ENCODE results near the gene PHLDB2. TPM values are rescaled to one million over a fixed set of nuclear protein-coding genes. Genes with fewer than 3 reads are reported as not detected.

The PHLDB2 gene
- total and polyA plus RNA-seq, 10 of the 15 experiments (the other 5 are each of a cell fraction or from before 2014, with no cell fraction given) = 0.03 to 0.67 (median 0.40) TPM

DNA sequence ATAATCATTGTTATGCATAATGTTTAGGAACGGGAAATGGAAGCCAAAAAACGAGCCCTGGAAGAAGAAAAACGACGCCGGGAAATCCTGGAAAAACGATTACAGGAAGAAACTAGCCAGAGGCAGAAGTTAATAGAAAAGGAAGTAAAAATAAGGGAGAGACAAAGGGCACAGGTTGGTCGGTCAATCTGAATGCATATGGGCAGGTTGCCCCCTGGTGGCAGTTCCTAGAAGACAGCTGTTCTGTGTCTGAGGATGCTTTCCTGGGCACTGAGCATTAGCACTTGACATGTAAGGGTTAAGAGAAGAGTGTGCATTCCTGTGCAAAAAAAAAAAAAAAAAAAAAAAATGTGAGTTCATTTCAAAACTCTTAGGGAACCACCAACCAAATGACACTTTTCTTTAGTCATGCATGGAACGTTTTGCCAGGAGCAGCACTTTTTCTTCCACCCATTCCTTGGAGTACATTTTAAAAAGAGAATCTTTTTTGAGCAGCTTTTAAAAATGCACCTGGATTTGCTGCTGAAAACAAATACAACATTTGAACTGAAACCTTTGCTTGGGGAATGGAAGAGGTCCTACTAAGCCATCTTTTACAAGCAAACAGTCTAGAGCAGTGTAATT is 108.7 kb downstream of the PHLDB2 start:
- Histone ChIP-seq H3K4me1 (ENCODE audit: control insufficient read depth, insufficient read depth, low read length) (no peaks in the 10 kb centered on the region), H2AFZ (ENCODE audit: control insufficient read depth, low read depth, low read length) (no peak overlapping the region)
- TF ChIP-seq RAD21 (IDR thresholded peaks at IDR 0.05; ENCODE audit: insufficient read depth, low read depth, low read length) (peak; percentile 90), CTCF (IDR thresholded peaks at IDR 0.05 in 2 of 3, conservative IDR thresholded peaks at IDR 0.05 in 1 of 3; ENCODE audit: control insufficient read depth in 2 of 3, extremely low read depth in 1 of 3, insufficient read depth in 1 of 3, low read depth in 3 of 3, low read length in 3 of 3) (peak; percentile 78 to 87 (median 85)), IKZF1 (conservative IDR thresholded peaks at IDR 0.05) (no peak), WRNIP1 (IDR thresholded peaks at IDR 0.05; ENCODE audit: borderline replicate concordance, low read depth, low read length) (no peak), MEF2A (IDR thresholded peaks at IDR 0.05; ENCODE audit: insufficient read depth, low read depth, low read length) (no peak), BCL3 (IDR thresholded peaks at IDR 0.05; ENCODE audit: borderline replicate concordance, insufficient read depth, low read depth, low read length, poor library complexity, severe bottlenecking) (no peak), SMAD1 (IDR thresholded peaks at IDR 0.05; ENCODE audit: low read depth, partially characterized antibody) (no peak), RUNX3 (IDR thresholded peaks at IDR 0.05; ENCODE audit: low read length) (no peak), YY1 (IDR thresholded peaks at IDR 0.05; ENCODE audit: low read depth, low read length) (peak; percentile 60; the same call in 1 of the 2 replicates), YBX1 (IDR thresholded peaks at IDR 0.05) (no peak), NR2C1 (IDR thresholded peaks at IDR 0.05) (no peak), PML (IDR thresholded peaks at IDR 0.05; ENCODE audit: low read length) (no peak), MYC (IDR thresholded peaks at IDR 0.05; ENCODE audit: insufficient read depth, insufficient read length, insufficient replicate concordance, low read length, severe bottlenecking) (no peak), SMC3 (IDR thresholded peaks at IDR 0.05; ENCODE audit: borderline replicate concordance, low read length) (peak; percentile 95), CEBPB (IDR thresholded peaks at IDR 0.05; ENCODE audit: borderline replicate concordance in 1 of 2, low read depth in 2 of 2, low read length in 2 of 2) (no peak)
- TF ChIP-seq, protein P1, sequence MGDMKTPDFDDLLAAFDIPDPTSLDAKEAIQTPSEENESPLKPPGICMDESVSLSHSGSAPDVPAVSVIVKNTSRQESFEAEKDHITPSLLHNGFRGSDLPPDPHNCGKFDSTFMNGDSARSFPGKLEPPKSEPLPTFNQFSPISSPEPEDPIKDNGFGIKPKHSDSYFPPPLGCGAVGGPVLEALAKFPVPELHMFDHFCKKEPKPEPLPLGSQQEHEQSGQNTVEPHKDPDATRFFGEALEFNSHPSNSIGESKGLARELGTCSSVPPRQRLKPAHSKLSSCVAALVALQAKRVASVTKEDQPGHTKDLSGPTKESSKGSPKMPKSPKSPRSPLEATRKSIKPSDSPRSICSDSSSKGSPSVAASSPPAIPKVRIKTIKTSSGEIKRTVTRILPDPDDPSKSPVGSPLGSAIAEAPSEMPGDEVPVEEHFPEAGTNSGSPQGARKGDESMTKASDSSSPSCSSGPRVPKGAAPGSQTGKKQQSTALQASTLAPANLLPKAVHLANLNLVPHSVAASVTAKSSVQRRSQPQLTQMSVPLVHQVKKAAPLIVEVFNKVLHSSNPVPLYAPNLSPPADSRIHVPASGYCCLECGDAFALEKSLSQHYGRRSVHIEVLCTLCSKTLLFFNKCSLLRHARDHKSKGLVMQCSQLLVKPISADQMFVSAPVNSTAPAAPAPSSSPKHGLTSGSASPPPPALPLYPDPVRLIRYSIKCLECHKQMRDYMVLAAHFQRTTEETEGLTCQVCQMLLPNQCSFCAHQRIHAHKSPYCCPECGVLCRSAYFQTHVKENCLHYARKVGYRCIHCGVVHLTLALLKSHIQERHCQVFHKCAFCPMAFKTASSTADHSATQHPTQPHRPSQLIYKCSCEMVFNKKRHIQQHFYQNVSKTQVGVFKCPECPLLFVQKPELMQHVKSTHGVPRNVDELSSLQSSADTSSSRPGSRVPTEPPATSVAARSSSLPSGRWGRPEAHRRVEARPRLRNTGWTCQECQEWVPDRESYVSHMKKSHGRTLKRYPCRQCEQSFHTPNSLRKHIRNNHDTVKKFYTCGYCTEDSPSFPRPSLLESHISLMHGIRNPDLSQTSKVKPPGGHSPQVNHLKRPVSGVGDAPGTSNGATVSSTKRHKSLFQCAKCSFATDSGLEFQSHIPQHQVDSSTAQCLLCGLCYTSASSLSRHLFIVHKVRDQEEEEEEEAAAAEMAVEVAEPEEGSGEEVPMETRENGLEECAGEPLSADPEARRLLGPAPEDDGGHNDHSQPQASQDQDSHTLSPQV (IDR thresholded peaks at IDR 0.05) = no peak

More for the DNA sequence above, 108.7 kb downstream of the PHLDB2 start:
- no peak overlapping the region for H3K4me3 ChIP-seq
- H3K9ac ChIP-seq (ENCODE audit: control insufficient read depth, insufficient read depth, low read length) = no peak overlapping the region
- H3K79me2 ChIP-seq (ENCODE audit: control insufficient read depth, insufficient read depth, low read length) = no peaks in the 10 kb centered on the region
- ChIA-PET RAD21 (ENCODE audit: unreplicated experiment) (interaction anchor here (0.9 to 10.6 kb wide), 25 partner anchors 9 to 389 kb away, joined by 3 to 177 read pairs (median 5); partner anchors contain the start of genes ABHD10 and PHLDB2), POLR2A (interaction anchor here (0.6 to 1.4 kb wide), 3 partner anchors 10 to 249 kb away, joined by 3 to 4 read pairs (median 3); no protein-coding TSS in a partner anchor), SMC1A (ENCODE audit: uncharacterized antibody, unreplicated experiment) (interaction anchor here (0.6 to 23.3 kb wide), 43 partner anchors 11 to 390 kb away, joined by 3 to 424 read pairs (median 4); partner anchors contain the start of genes ABHD10, PHLDB2 and TMPRSS7), CTCF (interaction anchor here (0.6 to 9.8 kb wide), 50 partner anchors 9 to 913 kb away, joined by 3 to 380 read pairs (median 6); partner anchors contain the start of gene ABHD10)
- no peak overlapping the region for H3K4me2 ChIP-seq (ENCODE audit: control insufficient read depth, insufficient read depth)
- BruUV-seq (replicated peaks) = no TSS peak
- no peaks in the 10 kb centered on the region for H3K9me3 ChIP-seq (replicated peaks; ENCODE audit: control insufficient read depth, insufficient read depth, low read length)
- intact Hi-C loops (cut with micrococcal nuclease; ENCODE audit: unreplicated experiment) = loop anchor here (1.0 to 2.0 kb wide), 6 partner anchors 72 to 391 kb away; no protein-coding TSS in a partner anchor
- no peak for DNase-seq (ENCODE audit: low read depth, low spot score)
- H3K27ac ChIP-seq (ENCODE audit: control insufficient read depth, insufficient read depth) = no peak overlapping the region
- H4K20me1 ChIP-seq (ENCODE audit: control insufficient read depth, insufficient read depth) = no peaks in the 10 kb centered on the region
- no peaks in the 10 kb centered on the region for H3K27me3 ChIP-seq (replicated peaks in 1 of 2; ENCODE audit: control insufficient read depth in 2 of 2, insufficient read depth in 2 of 2, low read length in 1 of 2)
- under 1% methylated on average over 8 of the region's 8 CpGs for WGBS (ENCODE audit: insufficient coverage, insufficient replicate concordance, low lambda C conversion rate, missing lambda C conversion rate)
- no peaks in the 10 kb centered on the region for H3K36me3 ChIP-seq (ENCODE audit: control insufficient read depth in 2 of 2, insufficient read depth in 2 of 2, low read length in 1 of 2)
- FAIRE-seq = peak; percentile 92
- in situ Hi-C loops (cut with MboI) = no loop called here
- ATAC-seq = peak; percentile 99
